Measurements from ENCODE around the gene HILPDA. TPM values are rescaled to one million over a fixed set of nuclear protein-coding genes. Genes with fewer than 3 reads are reported as not detected.
A peak's percentile ranks its signal among the peaks of the same experiment; 100 is the strongest.
"Not testable (repeated sequence)": the region's sequence is repeated elsewhere in the genome, so short reads cannot be mapped to it uniquely, and the experiment has no call there.

Gene HILPDA
- total and polyA plus RNA-seq, 7 experiments from 2014 or later: 2.4 to 39.5 (median 3.1) TPM

GRCh38 chr7:128454808-128455542 is 703 bp upstream of the HILPDA start:
- H3K9me3 ChIP-seq (ENCODE audit: control insufficient read depth in 2 of 3, low read length in 3 of 3): no peaks in the 10 kb centered on the region
- Mint-ChIP-seq H3K9me3 (peaks cover 0 to 1% (median 0%) of the 10 kb centered on the region in 11 donors), H3K36me3 (peaks cover 0 to 20% (median 0%) of the 10 kb centered on the region in 5 donors), H3K27ac (peak overlapping the region; percentile 62 to 98 (median 89)), H3K4me1 (peaks cover 13 to 67% (median 22%) of the 10 kb centered on the region in 7 donors), H3K4me3 (peak overlapping the region; percentile 81 to 96 (median 92)), H3K27me3 (peaks cover 0 to 8% (median 0%) of the 10 kb centered on the region in 5 donors)
- ChIA-PET POLR2A (interaction anchor here (0.9 to 1.5 kb wide), 5 partner anchors 11 to 111 kb away, joined by 3 to 4 read pairs (median 3); partner anchors contain the start of gene RBM28), CTCF (interaction anchor here (0.6 to 4.4 kb wide), 4 partner anchors 17 to 57 kb away, joined by 3 to 49 read pairs (median 4); no protein-coding TSS in a partner anchor)
- H3K27ac ChIP-seq (ENCODE audit: low read depth, low read length): peak overlapping the region; percentile 83
- intact Hi-C loops (cut with micrococcal nuclease): loop anchor here (1.0 to 5.0 kb wide), 10 partner anchors 21 to 868 kb away; partner anchors contain the start of genes ARF5 (in 2 of the 2), ATP6V1F (in 2 of the 2), GCC1 (in 2 of the 2) and IMPDH1 (in 2 of the 2)
- DNase-seq (peak in 2 of 9 donors; percentile 6 to 23), ATAC-seq (no peak)
- H3K4me3 ChIP-seq (ENCODE audit: low read length): peak overlapping the region; percentile 85
- H3K36me3 ChIP-seq (ENCODE audit: control insufficient read depth in 2 of 3, insufficient read depth in 3 of 3, low read length in 3 of 3): no peaks in the 10 kb centered on the region
- H3K4me1 ChIP-seq (ENCODE audit: control insufficient read depth in 2 of 2, insufficient read depth in 2 of 2, low read length in 2 of 2): peaks cover 12 to 22% of the 10 kb centered on the region in 2 donors
- no peaks in the 10 kb centered on the region for H3K27me3 ChIP-seq (ENCODE audit: control insufficient read depth in 2 of 2, insufficient read depth in 2 of 2, low read length in 2 of 2)

DNA sequence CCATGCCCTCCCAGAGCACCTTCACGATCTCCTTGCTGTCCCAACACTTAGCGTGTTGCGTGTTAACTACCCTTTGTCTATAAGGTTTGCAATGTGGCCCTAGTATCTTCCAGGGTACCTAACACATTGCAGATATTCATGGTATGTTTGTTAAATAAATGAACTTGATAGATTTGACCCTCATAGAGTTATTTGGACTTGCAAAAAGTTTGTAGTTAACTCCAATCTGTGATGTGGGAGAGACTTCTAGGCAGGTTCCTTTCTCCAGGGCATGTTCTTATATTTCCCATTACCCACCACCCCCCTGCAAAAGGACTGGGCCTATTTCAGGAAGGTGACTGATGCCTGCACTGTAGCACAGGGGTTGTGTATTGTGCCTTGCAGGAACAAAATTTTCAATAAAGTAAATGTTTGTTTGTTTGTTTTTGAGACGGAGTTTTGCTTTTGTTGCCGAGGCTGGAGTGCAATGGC is 612 bp downstream of the HILPDA start:
- ChIA-PET CTCF (interaction anchor here (1.5 kb wide), 1 partner anchor 59 kb away, joined by 6 read pairs; no protein-coding TSS in a partner anchor), POLR2A (no interaction called here)
- Mint-ChIP-seq H3K27ac (peak overlapping the region in 8 of 9 donors; percentile 72 to 98 (median 86)), H3K36me3 (peaks cover 0 to 21% (median 0%) of the 10 kb centered on the region in 5 donors), H3K9me3 (peaks cover 0 to 1% (median 0%) of the 10 kb centered on the region in 11 donors), H3K4me1 (peaks cover 13 to 68% (median 22%) of the 10 kb centered on the region in 7 donors), H3K27me3 (peaks cover 0 to 8% (median 0%) of the 10 kb centered on the region in 5 donors), H3K4me3 (peak overlapping the region; percentile 81 to 96 (median 92))
- Histone ChIP-seq H3K27me3 (ENCODE audit: control insufficient read depth in 2 of 2, insufficient read depth in 2 of 2, low read length in 2 of 2) (no peaks in the 10 kb centered on the region), H3K36me3 (ENCODE audit: control insufficient read depth in 2 of 3, insufficient read depth in 3 of 3, low read length in 3 of 3) (no peaks in the 10 kb centered on the region), H3K9me3 (ENCODE audit: control insufficient read depth in 2 of 3, low read length in 3 of 3) (no peaks in the 10 kb centered on the region), H3K27ac (ENCODE audit: low read depth, low read length) (peak overlapping the region; percentile 83), H3K4me1 (ENCODE audit: control insufficient read depth in 2 of 2, insufficient read depth in 2 of 2, low read length in 2 of 2) (peaks cover 12 to 22% of the 10 kb centered on the region in 2 donors), H3K4me3 (ENCODE audit: low read length) (peak overlapping the region; percentile 85)
- intact Hi-C loops (cut with micrococcal nuclease): loop anchor here (5.0 kb wide), 3 partner anchors 76 to 869 kb away; partner anchors contain the start of genes ARF5 (in 2 of the 2), ATP6V1F (in 2 of the 2) and GCC1 (in 2 of the 2)
- ATAC-seq (no peak), DNase-seq (no peak)

GRCh38 chr7:128457385-128457784 is 1.7 kb downstream of the HILPDA start:
- ATAC-seq; H3K9me3 ChIP-seq (ENCODE audit: control insufficient read depth in 2 of 3, low read length in 3 of 3); H3K27ac ChIP-seq (ENCODE audit: low read depth, low read length); H3K9me3 Mint-ChIP-seq; H3K27me3 Mint-ChIP-seq; H3K4me3 ChIP-seq (ENCODE audit: low read length); H3K27me3 ChIP-seq (ENCODE audit: control insufficient read depth in 2 of 2, insufficient read depth in 2 of 2, low read length in 2 of 2); DNase-seq; H3K36me3 ChIP-seq (ENCODE audit: control insufficient read depth in 2 of 3, insufficient read depth in 3 of 3, low read length in 3 of 3): not testable (repeated sequence)
- Mint-ChIP-seq H3K36me3 (peaks cover 0 to 21% (median 0%) of the 10 kb centered on the region in 5 donors), H3K27ac (peak overlapping the region in 2 of 9 donors; percentile 9 to 25), H3K4me3 (peak overlapping the region in 3 of 10 donors; percentile 29 to 95 (median 72)), H3K4me1 (peaks cover 13 to 61% (median 22%) of the 10 kb centered on the region in 7 donors)
- ChIA-PET CTCF (interaction anchor here (1.2 to 2.0 kb wide), 4 partner anchors 31 to 70 kb away, joined by 3 to 37 read pairs (median 4); no protein-coding TSS in a partner anchor), POLR2A (interaction anchor here (0.7 kb wide), 1 partner anchor 30 kb away, joined by 3 read pairs; no protein-coding TSS in a partner anchor)
- intact Hi-C loops (cut with micrococcal nuclease): loop anchor here (5.0 kb wide), 3 partner anchors 75 to 870 kb away; partner anchors contain the start of genes ARF5 (in 2 of the 2), ATP6V1F (in 2 of the 2) and GCC1 (in 2 of the 2)
- peaks cover 12 to 22% of the 10 kb centered on the region in 2 donors for H3K4me1 ChIP-seq (ENCODE audit: control insufficient read depth in 2 of 2, insufficient read depth in 2 of 2, low read length in 2 of 2)

GRCh38 chr7:128458956-128459355 is 3.3 kb downstream of the HILPDA start:
- peaks cover 13 to 53% (median 22%) of the 10 kb centered on the region in 7 donors for H3K4me1 Mint-ChIP-seq

DNA sequence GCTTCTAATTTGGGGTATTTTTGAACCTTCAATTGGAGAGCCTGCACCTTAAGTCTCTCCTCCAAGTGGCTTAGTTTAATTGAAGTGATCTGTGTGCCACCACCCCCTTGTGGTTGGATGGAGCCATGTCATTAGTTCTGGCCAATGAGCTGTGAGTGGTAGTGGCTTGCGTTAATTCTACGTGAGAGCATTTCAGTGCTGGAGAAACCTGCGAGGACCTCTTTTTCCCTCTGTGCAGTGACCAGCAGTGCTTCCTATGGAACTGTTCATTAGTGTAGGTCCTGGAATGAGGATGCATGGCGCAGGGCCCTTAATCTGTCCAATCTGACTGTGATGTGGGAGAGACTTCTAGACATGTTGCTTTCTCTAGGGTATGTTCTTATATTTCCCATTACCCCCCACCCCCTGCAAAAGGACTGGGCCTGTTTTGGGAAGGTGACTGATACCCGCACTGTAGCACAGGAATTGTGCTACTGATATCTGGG is 3.8 kb downstream of the HILPDA start:
- intact Hi-C loops (cut with micrococcal nuclease): loop anchor here (1.0 to 5.0 kb wide), 8 partner anchors 32 to 872 kb away; partner anchors contain the start of genes ARF5 (in 2 of the 2), ATP6V1F (in 2 of the 2), GCC1 (in 2 of the 2) and RBM28 (in 1 of the 2)
- H3K4me3 Mint-ChIP-seq: peak overlapping the region in 5 of 10 donors; percentile 10 to 62 (median 40)
- no peaks in the 10 kb centered on the region for H3K27me3 ChIP-seq (ENCODE audit: control insufficient read depth in 2 of 2, insufficient read depth in 2 of 2, low read length in 2 of 2)
- peak; percentile 29 to 78 (median 72) for DNase-seq
- H3K4me3 ChIP-seq (ENCODE audit: low read length): no peak overlapping the region
- H3K27ac Mint-ChIP-seq: peak overlapping the region in 6 of 9 donors; percentile 0 to 89 (median 53)
- H3K27ac ChIP-seq (ENCODE audit: low read depth, low read length): no peak overlapping the region
- H3K9me3 Mint-ChIP-seq: peaks cover 0 to 1% (median 0%) of the 10 kb centered on the region in 11 donors
- peaks cover 13 to 48% (median 22%) of the 10 kb centered on the region in 7 donors for H3K4me1 Mint-ChIP-seq
- no peaks in the 10 kb centered on the region for H3K36me3 ChIP-seq (ENCODE audit: control insufficient read depth in 2 of 3, insufficient read depth in 3 of 3, low read length in 3 of 3)
- no peaks in the 10 kb centered on the region for H3K9me3 ChIP-seq (ENCODE audit: control insufficient read depth in 2 of 3, low read length in 3 of 3)
- H3K36me3 Mint-ChIP-seq: peaks cover 0 to 24% (median 0%) of the 10 kb centered on the region in 5 donors
- CTCF ChIA-PET: interaction anchor here (0.7 to 4.1 kb wide), 14 partner anchors 11 to 115 kb away, joined by 3 to 204 read pairs (median 4); partner anchors contain the start of gene RBM28
- POLR2A ChIA-PET: interaction anchor here (3.0 kb wide), 1 partner anchor 32 kb away, joined by 16 read pairs; no protein-coding TSS in a partner anchor
- no peaks in the 10 kb centered on the region for H3K27me3 Mint-ChIP-seq
- H3K4me1 ChIP-seq (ENCODE audit: control insufficient read depth in 2 of 2, insufficient read depth in 2 of 2, low read length in 2 of 2): peaks cover 12 to 22% of the 10 kb centered on the region in 2 donors
- peak; percentile 67 for ATAC-seq

More at GRCh38 chr7:128458956-128459355, 3.3 kb downstream of the HILPDA start:
- peak overlapping the region in 1 of 10 donors; percentile 95 for H3K4me3 Mint-ChIP-seq
- DNase-seq: no peak
- ATAC-seq: peak; percentile 2
- Histone ChIP-seq H3K4me1 (ENCODE audit: control insufficient read depth in 2 of 2, insufficient read depth in 2 of 2, low read length in 2 of 2) (peaks cover 12 to 22% of the 10 kb centered on the region in 2 donors), H3K27me3 (ENCODE audit: control insufficient read depth in 2 of 2, insufficient read depth in 2 of 2, low read length in 2 of 2) (no peaks in the 10 kb centered on the region), H3K36me3 (ENCODE audit: control insufficient read depth in 2 of 3, insufficient read depth in 3 of 3, low read length in 3 of 3) (no peaks in the 10 kb centered on the region), H3K27ac (ENCODE audit: low read depth, low read length) (peak overlapping the region; percentile 0), H3K4me3 (ENCODE audit: low read length) (no peak overlapping the region), H3K9me3 (ENCODE audit: control insufficient read depth in 2 of 3, low read length in 3 of 3) (no peaks in the 10 kb centered on the region)
- intact Hi-C loops (cut with micrococcal nuclease): loop anchor here (1.0 to 5.0 kb wide), 8 partner anchors 32 to 872 kb away; partner anchors contain the start of genes ARF5 (in 2 of the 2), ATP6V1F (in 2 of the 2), GCC1 (in 2 of the 2) and RBM28 (in 1 of the 2)
- POLR2A ChIA-PET: interaction anchor here (3.0 kb wide), 1 partner anchor 31 kb away, joined by 16 read pairs; no protein-coding TSS in a partner anchor
- peaks cover 0 to 23% (median 0%) of the 10 kb centered on the region in 5 donors for H3K36me3 Mint-ChIP-seq
- no peaks in the 10 kb centered on the region for H3K27me3 Mint-ChIP-seq
- peak overlapping the region in 3 of 9 donors; percentile 5 to 84 (median 30) for H3K27ac Mint-ChIP-seq
- CTCF ChIA-PET: interaction anchor here (1.5 to 4.1 kb wide), 6 partner anchors 10 to 114 kb away, joined by 6 to 204 read pairs (median 12); partner anchors contain the start of gene RBM28
- H3K9me3 Mint-ChIP-seq: peaks cover 0 to 1% (median 0%) of the 10 kb centered on the region in 11 donors
